Smooth muscle cell (in vitro differentiated cells): Measurements from ENCODE around the gene OR4C5. TPM values are rescaled to one million over a fixed set of nuclear protein-coding genes. Genes with fewer than 3 reads are reported as not detected.
"Not testable (repeated sequence)": the region's sequence is repeated elsewhere in the genome, so short reads cannot be mapped to it uniquely, and the experiment has no call there.

Source experiments
- DNase-seq: peaks from one replicate; lab custom pipeline; 2025; ENCODE audit not compliant: unreplicated experiment; lab: John Stamatoyannopoulos, UW
- H2AFZ ChIP-seq: fragments of 200-600 bp; sonication (generic); 2 replicates; pipeline ENCODE4 v1.6.0; 2016; ENCODE audit warnings: antibody characterized with exemption, low read depth, mild to moderate bottlenecking
- H3F3A ChIP-seq: fragments of 200-600 bp; sonication (generic); 2 replicates; pipeline ENCODE4 v1.6.0; 2017; ENCODE audit warnings: antibody characterized with exemption, low read depth
- H3K27ac ChIP-seq: fragments of 200-600 bp; sonication (generic); 2 replicates; pipeline ENCODE4 v1.5.1; 2016; ENCODE audit warnings: low read depth, mild to moderate bottlenecking
- H3K27me3 ChIP-seq: fragments of 200-600 bp; sonication (generic); 2 replicates; pipeline ENCODE4 v1.6.1; 2016; ENCODE audit warnings: low read depth, mild to moderate bottlenecking
- H3K36me3 ChIP-seq: fragments of 200-600 bp; sonication (generic); 2 replicates; pipeline ENCODE4 v1.5.1; 2016; ENCODE audit warnings: low read depth
- H3K4me1 ChIP-seq: fragments of 200-600 bp; sonication (generic); 2 replicates; pipeline ENCODE4 v1.5.1; 2016; ENCODE audit warnings: low read depth
- H3K4me2 ChIP-seq: fragments of 200-600 bp; sonication (generic); 2 replicates; pipeline ENCODE4 v1.6.0; 2016; ENCODE audit warnings: mild to moderate bottlenecking
- H3K4me3 ChIP-seq: fragments of 200-600 bp; sonication (generic); 2 replicates; pipeline ENCODE4 v1.5.1; 2016; ENCODE audit warnings: mild to moderate bottlenecking
- H3K79me2 ChIP-seq: fragments of 200-600 bp; sonication (generic); 2 replicates; pipeline ENCODE4 v1.6.0; 2016; ENCODE audit warnings: low read depth, mild to moderate bottlenecking
- H3K9ac ChIP-seq: fragments of 200-600 bp; sonication (generic); 2 replicates; pipeline ENCODE4 v1.6.0; 2016; ENCODE audit warnings: low read depth
- H3K9me3 ChIP-seq: fragments of 200-600 bp; sonication (generic); replicated peaks from 2 replicates; pipeline ENCODE4 v1.5.1; 2016; ENCODE audit warnings: low read depth
- H4K20me1 ChIP-seq: fragments of 200-600 bp; sonication (generic); 2 replicates; pipeline ENCODE4 v1.6.0; 2016; ENCODE audit warnings: low read depth
- CTCF ChIP-seq: fragments of 200-600 bp; sonication (generic); IDR thresholded peaks from 2 replicates; pipeline ENCODE4 v1.5.1; 2017; ENCODE audit warnings: borderline replicate concordance, mild to moderate bottlenecking, antibody characterized with exemption; ENCODE audit not compliant: insufficient read depth, poor library complexity, severe bottlenecking
- WGBS: methylation state at CpG from one replicate; pipeline ENCODE4 v1.1.7; 2016; ENCODE audit warnings: low lambda C conversion rate; 5-methylcytosine and 5-hydroxymethylcytosine counted together
- polyA plus RNA-seq: library from polyadenylated mRNA; unstranded; fragments of >200 nt; fragmentation: Nextera tagmentation; extraction: Ambion mirVana; gene quantifications from 2 replicates; pipeline ENCODE4 v1.2.1, GENCODE V29; 2016
- total RNA-seq: library from RNA; depleted of rRNA; stranded (reverse); fragments of >200 nt; gene quantifications from 2 replicates; pipeline ENCODE4 v1.2.3, GENCODE V29; 2014

OR4C5 gene
- total and polyA plus RNA-seq, 2 experiments from 2014 or later = not detected

- Histone ChIP-seq H3K79me2 (no peaks in the 10 kb centered on the region), H3K4me3 (no peak overlapping the region), H3K4me2 (no peak overlapping the region), H3K36me3 (no peaks in the 10 kb centered on the region), H3K9ac (no peak overlapping the region), H3F3A (no peaks in the 10 kb centered on the region), H2AFZ (no peak overlapping the region), H4K20me1 (no peaks in the 10 kb centered on the region), H3K27ac (no peak overlapping the region), H3K4me1 (no peaks in the 10 kb centered on the region), H3K27me3 (no peaks in the 10 kb centered on the region), H3K9me3 (peaks cover 11% of the 10 kb centered on the region)
- DNase-seq = no peak
- WGBS = 82% methylated on average over 4 of the region's 4 CpGs
- TF ChIP-seq CTCF = no peak
Observed at GRCh38 chr11:48354013-48354412, 12.3 kb downstream of the OR4C5 start.

DNA sequence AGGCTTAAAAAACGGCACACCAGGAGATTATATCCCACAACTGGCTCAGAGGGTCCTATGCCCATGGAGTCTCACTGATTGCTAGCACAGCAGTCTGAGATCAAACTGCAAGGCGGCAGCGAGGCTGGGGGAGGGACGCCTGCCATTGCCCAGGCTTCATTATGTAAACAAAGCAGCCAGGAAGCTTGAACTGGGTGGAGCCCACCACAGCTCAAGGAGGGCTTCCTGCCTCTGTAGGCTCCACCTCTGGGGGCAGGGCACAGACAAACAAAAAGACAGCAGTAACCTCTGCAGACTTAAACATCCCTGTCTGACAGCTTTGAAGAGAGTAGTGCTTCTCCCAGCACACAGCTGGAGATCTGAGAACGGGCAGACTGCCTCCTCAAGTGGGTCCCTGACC is 20.0 kb downstream of the OR4C5 start:
- 82% methylated on average over 5 of the region's 5 CpGs for WGBS
- not testable (repeated sequence) for H3K9me3 ChIP-seq, H3K27ac ChIP-seq

GRCh38 chr11:48342505-48342904 is 23.8 kb downstream of the OR4C5 start:
- H3K4me2 ChIP-seq, H3K4me3 ChIP-seq, H3K9me3 ChIP-seq, H3K27ac ChIP-seq, H3K9ac ChIP-seq, H3K27me3 ChIP-seq, H3F3A ChIP-seq, H4K20me1 ChIP-seq, H2AFZ ChIP-seq, DNase-seq, H3K79me2 ChIP-seq, H3K36me3 ChIP-seq, H3K4me1 ChIP-seq: not testable (repeated sequence)
- 52% methylated on average over 2 of the region's 2 CpGs for WGBS

More for the DNA sequence above, 20.0 kb downstream of the OR4C5 start:
- DNase-seq, H3K4me3 ChIP-seq, H3F3A ChIP-seq, H3K79me2 ChIP-seq, H3K4me2 ChIP-seq, H4K20me1 ChIP-seq, H3K9ac ChIP-seq, H3K27me3 ChIP-seq, H2AFZ ChIP-seq, H3K4me1 ChIP-seq, H3K36me3 ChIP-seq: not testable (repeated sequence)

DNA sequence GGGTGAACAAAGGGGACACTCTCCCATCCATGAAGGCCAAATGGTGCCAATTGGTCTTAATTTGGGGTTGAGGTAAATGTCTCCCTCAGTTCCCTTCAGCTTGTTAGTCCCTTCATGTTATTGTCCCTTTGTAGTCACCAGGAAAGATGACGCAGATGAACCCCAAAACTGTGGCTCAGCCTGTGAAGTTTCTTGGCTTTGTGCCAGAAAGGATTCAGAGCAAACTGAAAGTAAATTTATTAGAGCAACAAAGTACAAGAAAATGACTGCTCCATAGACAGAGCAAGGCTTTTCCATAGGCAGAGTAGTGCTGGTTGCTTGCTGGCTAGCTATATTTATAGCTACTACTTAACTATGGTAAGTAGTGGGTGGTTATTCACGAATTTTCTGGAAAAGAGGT is 24.8 kb downstream of the OR4C5 start:
- no peak for TF ChIP-seq CTCF
- 40% methylated on average over 2 of the region's 2 CpGs for WGBS
- no peak overlapping the region for H3K4me2 ChIP-seq
- H3K9ac ChIP-seq = no peak overlapping the region
- no peaks in the 10 kb centered on the region for H3F3A ChIP-seq
- H3K36me3 ChIP-seq = no peaks in the 10 kb centered on the region
- DNase-seq = no peak
- no peaks in the 10 kb centered on the region for H3K79me2 ChIP-seq
- no peak overlapping the region for H3K4me3 ChIP-seq
- H2AFZ ChIP-seq = no peak overlapping the region
- H3K27me3 ChIP-seq = no peaks in the 10 kb centered on the region
- H4K20me1 ChIP-seq = no peaks in the 10 kb centered on the region
- H3K9me3 ChIP-seq = no peaks in the 10 kb centered on the region
- no peaks in the 10 kb centered on the region for H3K4me1 ChIP-seq
- H3K27ac ChIP-seq = no peak overlapping the region

DNA sequence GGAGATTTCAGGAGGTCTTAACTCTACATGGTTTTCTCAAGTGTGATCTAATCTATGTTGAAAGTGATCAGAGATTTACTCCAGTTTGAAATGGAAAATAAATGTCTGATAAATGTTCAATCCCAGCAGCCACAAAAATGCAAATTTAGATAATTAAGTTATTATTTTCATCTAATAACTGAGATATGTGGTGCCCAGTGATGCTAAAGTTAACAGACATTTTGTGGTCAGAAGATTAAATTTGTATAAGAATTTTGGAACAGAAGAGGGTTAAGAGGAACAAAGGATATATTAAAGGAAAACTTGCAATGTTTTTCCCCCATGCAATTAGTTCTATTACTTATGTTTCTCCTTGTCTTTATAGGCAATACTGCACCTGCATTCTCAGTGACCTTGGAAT is 41.6 kb downstream of the OR4C5 start, which contains the start of gene OR4C3:
Gene OR4C3 (plus strand): TSS at position 301 of the 400 bp plus-strand sequence. CDS start 102 bp downstream, outside the sequence.
- not testable (repeated sequence) for H3K27me3 ChIP-seq, H3K4me2 ChIP-seq, H3K79me2 ChIP-seq, DNase-seq, H2AFZ ChIP-seq, H3F3A ChIP-seq, H3K4me1 ChIP-seq, H4K20me1 ChIP-seq, H3K4me3 ChIP-seq, H3K27ac ChIP-seq, H3K9ac ChIP-seq, H3K9me3 ChIP-seq, H3K36me3 ChIP-seq

- H2AFZ ChIP-seq, H3K27me3 ChIP-seq, DNase-seq, H3K9me3 ChIP-seq, H3K4me3 ChIP-seq, H3K4me2 ChIP-seq, H3K9ac ChIP-seq, H3K36me3 ChIP-seq, H3K79me2 ChIP-seq, H3K4me1 ChIP-seq, H3F3A ChIP-seq, H4K20me1 ChIP-seq, H3K27ac ChIP-seq: not testable (repeated sequence)
- WGBS = 68% methylated on average over 2 of the region's 2 CpGs
Observed at GRCh38 chr11:48319813-48320212, 46.5 kb downstream of the OR4C5 start.
